ENCODE results near the gene NME3. TPM values are rescaled to one million over a fixed set of nuclear protein-coding genes. Genes with fewer than 3 reads are reported as not detected.

The NME3 gene
- total and polyA plus RNA-seq, 2 of the 4 experiments (the other 2 are of a cell fraction) = 12.7 to 41.2 TPM

DNA sequence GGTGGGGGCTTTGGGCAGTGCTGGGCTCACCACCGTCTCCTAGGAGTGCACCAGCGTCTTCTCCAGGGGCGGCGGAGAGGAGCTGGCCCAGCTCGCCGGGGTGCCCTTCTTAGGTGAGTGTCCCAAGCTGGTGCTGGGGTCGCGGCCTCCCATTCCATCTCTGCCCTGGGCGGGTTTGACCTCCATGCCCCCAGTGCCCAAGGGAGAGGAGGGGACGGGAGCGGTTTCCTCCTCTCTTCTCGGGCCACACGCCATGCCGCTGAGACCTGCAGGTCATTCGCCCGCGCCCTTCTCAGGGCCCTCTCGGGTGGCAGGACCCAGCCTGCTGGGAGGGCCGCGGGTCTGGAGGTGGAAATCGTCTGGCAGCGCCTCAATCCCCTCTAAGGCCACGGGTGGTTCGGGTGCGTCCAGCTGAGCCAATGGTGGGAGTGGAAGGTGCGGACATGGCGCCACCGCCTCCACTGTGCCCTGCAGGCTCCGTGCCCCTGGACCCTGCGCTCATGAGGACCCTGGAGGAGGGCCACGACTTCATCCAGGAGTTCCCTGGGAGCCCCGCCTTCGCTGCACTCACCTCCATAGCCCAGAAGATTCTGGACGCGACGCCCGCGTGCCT is 16.9 kb upstream of the NME3 start:
- H2BK5ac ChIP-seq (ENCODE audit: low read depth, low read length, poor library complexity, severe bottlenecking) = no peak overlapping the region
- peaks cover 4% of the 10 kb centered on the region; the same call in 1 of the 2 replicates for H3K9me1 ChIP-seq (ENCODE audit: insufficient read depth, low read length)
- no peak overlapping the region for H3K56ac ChIP-seq (ENCODE audit: extremely low read depth, insufficient read depth, low read length)
- H4K5ac ChIP-seq (ENCODE audit: low read depth, low read length) = no peak overlapping the region
- H3K79me1 ChIP-seq (ENCODE audit: low read depth in 1 of 2, low read length in 2 of 2) = peaks cover 12 to 38% of the 10 kb centered on the region in 2 experiments; a peak in 3 of 4 replicates
- no peak overlapping the region for H4K8ac ChIP-seq (ENCODE audit: low read depth in 2 of 2, low read length in 2 of 2)
- TF ChIP-seq FOS (IDR thresholded peaks at IDR 0.05; ENCODE audit: low read depth, low read length) (no peak), RFX5 (IDR thresholded peaks at IDR 0.05; ENCODE audit: low read depth, low read length) (no peak), BHLHE40 (IDR thresholded peaks at IDR 0.05; ENCODE audit: low read depth, low read length) (no peak), POLR2A (IDR thresholded peaks at IDR 0.05; ENCODE audit: low read depth, low read length) (no peak), CTCF (conservative IDR thresholded peaks at IDR 0.05; ENCODE audit: low read depth, low read length) (no peak), CHD1 (IDR thresholded peaks at IDR 0.05; ENCODE audit: low read depth, low read length) (no peak), RCOR1 (IDR thresholded peaks at IDR 0.05; ENCODE audit: insufficient replicate concordance, low read length) (no peak), MXI1 (IDR thresholded peaks at IDR 0.05; ENCODE audit: borderline replicate concordance, low read depth, low read length) (no peak), MAFK (IDR thresholded peaks at IDR 0.05; ENCODE audit: low read depth, low read length) (no peak), USF2 (IDR thresholded peaks at IDR 0.05; ENCODE audit: low read depth, low read length) (no peak), MAZ (IDR thresholded peaks at IDR 0.05; ENCODE audit: borderline replicate concordance, low read depth, low read length) (no peak), RAD21 (IDR thresholded peaks at IDR 0.05; ENCODE audit: low read length) (no peak), NFE2L2 (IDR thresholded peaks at IDR 0.05; ENCODE audit: low read depth, low read length) (no peak), CEBPB (IDR thresholded peaks at IDR 0.05; ENCODE audit: low read depth, low read length) (no peak), SMC3 (IDR thresholded peaks at IDR 0.05; ENCODE audit: low read depth, low read length) (no peak), ELK1 (IDR thresholded peaks at IDR 0.05; ENCODE audit: borderline replicate concordance, low read depth, low read length) (no peak)
- no peak overlapping the region for H3K4me2 ChIP-seq (ENCODE audit: low read depth, low read length)
- no peak overlapping the region for H3K9ac ChIP-seq (ENCODE audit: low read depth, low read length)
- POLR2A ChIA-PET (ENCODE audit: unreplicated experiment) = no interaction called here
- H3K4ac ChIP-seq (ENCODE audit: low read depth, low read length) = no peak overlapping the region
- peaks cover 38% of the 10 kb centered on the region for H4K20me1 ChIP-seq (ENCODE audit: insufficient read depth, low read length)
- CTCF ChIA-PET = no interaction called here
- H2BK20ac ChIP-seq (ENCODE audit: low read depth, low read length) = no peak overlapping the region
- H2AFZ ChIP-seq (replicated peaks; ENCODE audit: low read length, poor library complexity) = no peak overlapping the region
- no TSS peak for BruUV-seq (replicated peaks)
- no peak overlapping the region for H2BK120ac ChIP-seq (ENCODE audit: low read depth, low read length)
- H3K14ac ChIP-seq (replicated peaks; ENCODE audit: low read depth, low read length) = no peak overlapping the region
- H3K23ac ChIP-seq (ENCODE audit: low read depth, low read length) = no peak overlapping the region
- no peak overlapping the region for H2AK9ac ChIP-seq (replicated peaks; ENCODE audit: low read depth, low read length, poor library complexity)
- no peak overlapping the region for H2BK15ac ChIP-seq (ENCODE audit: low read depth, low read length)
- no peaks in the 10 kb centered on the region for H3K9me3 ChIP-seq (ENCODE audit: control insufficient read depth, insufficient read depth, low read length)
- H2AK5ac ChIP-seq (ENCODE audit: low read depth, low read length) = no peak overlapping the region
- no peaks in the 10 kb centered on the region for H3K4me1 ChIP-seq (ENCODE audit: control insufficient read depth, insufficient read depth, low read length)
- in situ Hi-C loops (cut with MboI; ENCODE audit: low sequenced_read_pairs) = no loop called here
- DNase-seq (no peak), ATAC-seq (ENCODE audit: low read depth) (no peak)
- H3K36me3 ChIP-seq (ENCODE audit: control insufficient read depth, insufficient read depth, low read length) = peaks cover 36% of the 10 kb centered on the region
- no peak overlapping the region for H4K91ac ChIP-seq (ENCODE audit: insufficient read depth, low read depth, low read length)
- H3K27me3 ChIP-seq (ENCODE audit: control insufficient read depth, insufficient read depth, low read length) = no peaks in the 10 kb centered on the region
- 96% methylated on average over 11 of the region's 38 CpGs; no CpG with 5 or more reads in 1 of the 2 experiments for WGBS, 2 experiments (ENCODE audit: extremely low coverage in 2 of 2, insufficient read length in 1 of 2)
- H3K18ac ChIP-seq (ENCODE audit: low read depth, low read length) = no peak overlapping the region
- no peak overlapping the region for H3K4me3 ChIP-seq (ENCODE audit: insufficient read depth, low read depth, low read length)
- intact Hi-C loops (cut with micrococcal nuclease) = no loop called here
- dilution Hi-C loops (cut with HindIII; ENCODE audit: low sequenced_read_pairs, unreplicated experiment) = no loop called here
- H3K27ac ChIP-seq (ENCODE audit: insufficient read depth, low read length) = no peak overlapping the region
